GM19372 (cell line): ENCODE results near the gene ASH1L.

ENCODE experiments used
- ATAC-seq: cut with Tn5 transposase; IDR thresholded peaks from one replicate; pipeline ENCODE4 v1.9.1; 2021; ENCODE audit warnings: mild to moderate bottlenecking, low read depth, moderate library complexity; ENCODE audit not compliant: unreplicated experiment

ASH1L gene

DNA sequence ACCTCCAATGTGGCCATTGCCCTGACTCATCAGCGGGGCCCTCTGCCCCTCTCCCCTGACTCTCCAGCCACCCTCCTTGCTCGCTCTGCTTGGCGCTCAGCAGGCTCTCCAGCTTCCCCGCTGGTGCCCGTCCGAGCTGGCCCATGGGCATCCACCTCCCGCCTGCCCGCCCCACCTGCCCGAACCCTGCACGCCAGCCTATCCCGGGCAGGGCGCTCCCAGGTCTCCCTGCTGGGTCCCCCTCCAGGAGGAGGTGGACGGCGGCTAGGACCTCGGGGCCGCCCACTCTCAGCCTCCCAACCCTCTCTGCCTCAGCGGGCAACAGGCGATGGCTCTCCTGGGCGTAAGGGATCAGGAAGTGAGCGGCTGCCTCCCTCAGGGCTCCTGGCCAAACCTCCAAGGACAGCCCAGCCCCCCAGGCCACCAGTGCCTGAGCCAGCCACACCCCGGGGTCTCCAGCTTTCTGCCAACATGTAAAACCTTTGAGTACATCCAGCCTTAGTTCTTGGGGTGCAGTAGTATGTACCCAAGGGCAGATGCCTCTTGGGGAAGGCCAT is 274.5 kb downstream of the ASH1L start:
- ATAC-seq: no peak

GRCh38 chr1:155286544-155286943 is 276.1 kb downstream of the ASH1L start:
- ATAC-seq: no peak

- ATAC-seq: no peak
These were observed 277.0 kb downstream of the ASH1L start for GRCh38 chr1:155285631-155286044.
